PC-9 (cell line): ENCODE measurements around the gene GPR45.

ENCODE experiments used
- EZH2 ChIP-seq: fragments of 200-600 bp; sonication (generic); IDR thresholded peaks from 2 replicates; pipeline ENCODE4 v1.8.0; 2017; ENCODE audit warnings: antibody characterized with exemption, low read depth
- TF ChIP-seq, protein P1 (sequence below): fragments of 200-600 bp; sonication (generic); conservative IDR thresholded peaks from 2 replicates; pipeline ENCODE4 v1.6.1; 2017; ENCODE audit warnings: mixed run types, antibody characterized with exemption, mild to moderate bottlenecking, moderate library complexity

DNA sequence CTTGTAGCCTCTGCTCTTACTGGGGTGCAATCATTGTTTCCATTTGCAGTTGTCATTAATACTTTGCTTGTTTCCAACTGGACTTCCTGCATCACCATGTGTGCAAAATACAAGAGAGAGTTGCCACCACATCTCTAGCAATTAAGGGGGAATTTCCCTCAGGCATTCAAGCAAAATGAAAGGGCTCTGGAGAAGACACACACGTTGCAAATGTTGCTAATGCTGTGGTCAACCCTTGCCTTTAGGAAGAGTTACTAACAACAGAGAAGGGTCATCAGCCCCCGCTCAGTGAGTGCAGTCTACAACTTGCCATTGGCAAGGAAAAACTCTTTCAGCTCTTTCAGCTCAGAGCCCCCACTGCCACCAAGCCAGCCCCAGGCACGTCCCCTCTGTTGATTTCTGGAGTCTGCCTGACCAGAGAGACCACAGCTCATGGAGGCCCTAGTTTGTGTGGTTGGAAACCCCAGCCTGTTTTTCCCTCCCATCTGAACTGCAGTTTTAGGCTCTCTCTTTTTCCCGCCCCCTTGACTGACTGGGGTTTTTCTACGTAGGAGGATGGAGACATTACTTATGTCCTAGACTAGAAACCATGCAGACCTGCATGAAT is 25.9 kb upstream of the GPR45 start:
- TF ChIP-seq, protein P1, sequence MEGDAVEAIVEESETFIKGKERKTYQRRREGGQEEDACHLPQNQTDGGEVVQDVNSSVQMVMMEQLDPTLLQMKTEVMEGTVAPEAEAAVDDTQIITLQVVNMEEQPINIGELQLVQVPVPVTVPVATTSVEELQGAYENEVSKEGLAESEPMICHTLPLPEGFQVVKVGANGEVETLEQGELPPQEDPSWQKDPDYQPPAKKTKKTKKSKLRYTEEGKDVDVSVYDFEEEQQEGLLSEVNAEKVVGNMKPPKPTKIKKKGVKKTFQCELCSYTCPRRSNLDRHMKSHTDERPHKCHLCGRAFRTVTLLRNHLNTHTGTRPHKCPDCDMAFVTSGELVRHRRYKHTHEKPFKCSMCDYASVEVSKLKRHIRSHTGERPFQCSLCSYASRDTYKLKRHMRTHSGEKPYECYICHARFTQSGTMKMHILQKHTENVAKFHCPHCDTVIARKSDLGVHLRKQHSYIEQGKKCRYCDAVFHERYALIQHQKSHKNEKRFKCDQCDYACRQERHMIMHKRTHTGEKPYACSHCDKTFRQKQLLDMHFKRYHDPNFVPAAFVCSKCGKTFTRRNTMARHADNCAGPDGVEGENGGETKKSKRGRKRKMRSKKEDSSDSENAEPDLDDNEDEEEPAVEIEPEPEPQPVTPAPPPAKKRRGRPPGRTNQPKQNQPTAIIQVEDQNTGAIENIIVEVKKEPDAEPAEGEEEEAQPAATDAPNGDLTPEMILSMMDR = no peak
- no peak for TF ChIP-seq EZH2
